SK-N-SH (cell line): ENCODE measurements around the gene MYLK.

ENCODE experiments used
- EP300 ChIP-seq, 2 experiments: IDR thresholded peaks; 2 replicates each; pipeline versions ENCODE4 v1.4.0 to v1.6.1; 2012; ENCODE audit warnings: borderline replicate concordance in 1 of 2, low read depth in 1 of 2, low read length in 1 of 2
- EZH2phosphoT487 ChIP-seq: fragments of 200-600 bp; sonication (generic); IDR thresholded peaks from 2 replicates; pipeline ENCODE4 v1.6.1; 2017; ENCODE audit warnings: low read depth, mixed run types, mild to moderate bottlenecking, antibody characterized with exemption, moderate library complexity, borderline replicate concordance
- FOSL2 ChIP-seq: IDR thresholded peaks from 2 replicates; pipeline ENCODE4 v1.4.0; 2012; ENCODE audit warnings: low read depth, mild to moderate bottlenecking, moderate library complexity, borderline replicate concordance
- JUND ChIP-seq: IDR thresholded peaks from 2 replicates; pipeline ENCODE4 v1.4.0; 2012
- POLR2AphosphoS5 ChIP-seq: IDR thresholded peaks from 2 replicates; pipeline ENCODE4 v1.6.1; 2012; ENCODE audit warnings: low read depth, low read length
- RAD21 ChIP-seq: IDR thresholded peaks from 2 replicates; pipeline ENCODE4 v1.6.1; 2012; ENCODE audit warnings: mild to moderate bottlenecking, low read length
- RCOR1 ChIP-seq: fragments of 150-350 bp; IDR thresholded peaks from 2 replicates; pipeline ENCODE4 v1.6.1; 2017; ENCODE audit warnings: antibody characterized with exemption, low read length
- SIN3A ChIP-seq: IDR thresholded peaks from 2 replicates; pipeline ENCODE4 v1.6.1; 2012; ENCODE audit warnings: low read depth, mild to moderate bottlenecking, low read length, moderate library complexity, borderline replicate concordance
- SMC3 ChIP-seq: IDR thresholded peaks from 2 replicates; pipeline ENCODE4 v1.6.1; 2012; ENCODE audit warnings: low read depth, low read length, improper control_type of control experiment
- TF ChIP-seq, protein P1 (sequence below): fragments of 200-600 bp; sonication (generic); IDR thresholded peaks from 2 replicates; pipeline ENCODE4 v1.6.1; 2017; ENCODE audit warnings: antibody characterized with exemption, mild to moderate bottlenecking, moderate library complexity
- TF ChIP-seq, protein P2 (sequence below): IDR thresholded peaks from 2 replicates; pipeline ENCODE4 v1.4.0; 2012; ENCODE audit warnings: low read depth

DNA sequence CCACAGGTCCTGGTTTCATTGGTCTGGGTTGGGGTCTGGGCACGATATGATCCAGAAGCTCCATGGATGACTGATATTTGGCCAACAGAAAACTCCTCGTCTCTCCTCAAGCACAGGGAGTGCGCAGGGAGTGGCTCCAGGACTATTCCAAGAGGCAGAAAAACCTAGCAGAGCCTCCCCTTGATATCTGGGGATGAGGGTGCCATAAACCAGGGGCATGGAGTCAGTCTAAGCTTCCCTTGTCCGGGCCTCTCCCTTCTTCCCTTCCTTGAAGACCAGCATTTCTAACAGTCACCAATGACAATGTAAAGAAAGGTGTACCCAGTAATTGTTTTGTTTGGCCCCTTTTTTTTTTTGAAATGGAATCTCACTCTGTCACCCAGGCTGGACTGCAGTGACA, 199.9 kb downstream of the MYLK start:
- TF ChIP-seq RCOR1 (no peak), RAD21 (no peak), EP300 (IDR thresholded peaks at IDR 0.05; ENCODE audit: borderline replicate concordance in 1 of 2, low read depth in 1 of 2, low read length in 1 of 2) (no peak), JUND (no peak), SIN3A (no peak), FOSL2 (no peak), EZH2phosphoT487 (no peak), POLR2AphosphoS5 (no peak), SMC3 (no peak)
- TF ChIP-seq, protein P1, sequence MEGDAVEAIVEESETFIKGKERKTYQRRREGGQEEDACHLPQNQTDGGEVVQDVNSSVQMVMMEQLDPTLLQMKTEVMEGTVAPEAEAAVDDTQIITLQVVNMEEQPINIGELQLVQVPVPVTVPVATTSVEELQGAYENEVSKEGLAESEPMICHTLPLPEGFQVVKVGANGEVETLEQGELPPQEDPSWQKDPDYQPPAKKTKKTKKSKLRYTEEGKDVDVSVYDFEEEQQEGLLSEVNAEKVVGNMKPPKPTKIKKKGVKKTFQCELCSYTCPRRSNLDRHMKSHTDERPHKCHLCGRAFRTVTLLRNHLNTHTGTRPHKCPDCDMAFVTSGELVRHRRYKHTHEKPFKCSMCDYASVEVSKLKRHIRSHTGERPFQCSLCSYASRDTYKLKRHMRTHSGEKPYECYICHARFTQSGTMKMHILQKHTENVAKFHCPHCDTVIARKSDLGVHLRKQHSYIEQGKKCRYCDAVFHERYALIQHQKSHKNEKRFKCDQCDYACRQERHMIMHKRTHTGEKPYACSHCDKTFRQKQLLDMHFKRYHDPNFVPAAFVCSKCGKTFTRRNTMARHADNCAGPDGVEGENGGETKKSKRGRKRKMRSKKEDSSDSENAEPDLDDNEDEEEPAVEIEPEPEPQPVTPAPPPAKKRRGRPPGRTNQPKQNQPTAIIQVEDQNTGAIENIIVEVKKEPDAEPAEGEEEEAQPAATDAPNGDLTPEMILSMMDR = no peak
- TF ChIP-seq, protein P2, sequence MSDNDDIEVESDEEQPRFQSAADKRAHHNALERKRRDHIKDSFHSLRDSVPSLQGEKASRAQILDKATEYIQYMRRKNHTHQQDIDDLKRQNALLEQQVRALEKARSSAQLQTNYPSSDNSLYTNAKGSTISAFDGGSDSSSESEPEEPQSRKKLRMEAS = no peak
